ENCODE results near the gene DNAL1. TPM values are rescaled to one million over a fixed set of nuclear protein-coding genes. Genes with fewer than 3 reads are reported as not detected.

Gene DNAL1
- total and polyA plus RNA-seq, 2 of the 13 experiments (the other 11 are each of a cell fraction or from before 2014, with no cell fraction given) = 1.4 to 13.3 TPM

DNA sequence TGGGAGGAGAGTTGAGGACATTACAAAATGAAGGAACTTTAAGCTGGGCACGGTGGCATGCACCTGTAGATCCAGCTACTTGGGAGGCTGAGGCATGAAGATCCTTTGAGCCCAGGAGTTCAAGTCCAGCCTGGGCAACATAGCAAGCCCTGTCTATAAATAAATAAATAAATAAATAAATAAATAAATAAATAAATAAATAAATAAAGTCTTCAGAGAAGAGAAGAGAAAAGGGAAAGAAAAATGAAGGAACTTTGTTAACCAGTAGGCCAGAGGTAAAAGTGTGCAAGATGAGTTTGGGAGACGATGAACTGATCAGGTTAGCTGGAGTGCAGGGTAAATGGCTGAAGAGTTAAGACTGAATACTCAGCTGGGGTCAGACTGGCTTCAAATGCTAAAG is 49.3 kb downstream of the DNAL1 start (continued):
- TF ChIP-seq, protein P1, sequence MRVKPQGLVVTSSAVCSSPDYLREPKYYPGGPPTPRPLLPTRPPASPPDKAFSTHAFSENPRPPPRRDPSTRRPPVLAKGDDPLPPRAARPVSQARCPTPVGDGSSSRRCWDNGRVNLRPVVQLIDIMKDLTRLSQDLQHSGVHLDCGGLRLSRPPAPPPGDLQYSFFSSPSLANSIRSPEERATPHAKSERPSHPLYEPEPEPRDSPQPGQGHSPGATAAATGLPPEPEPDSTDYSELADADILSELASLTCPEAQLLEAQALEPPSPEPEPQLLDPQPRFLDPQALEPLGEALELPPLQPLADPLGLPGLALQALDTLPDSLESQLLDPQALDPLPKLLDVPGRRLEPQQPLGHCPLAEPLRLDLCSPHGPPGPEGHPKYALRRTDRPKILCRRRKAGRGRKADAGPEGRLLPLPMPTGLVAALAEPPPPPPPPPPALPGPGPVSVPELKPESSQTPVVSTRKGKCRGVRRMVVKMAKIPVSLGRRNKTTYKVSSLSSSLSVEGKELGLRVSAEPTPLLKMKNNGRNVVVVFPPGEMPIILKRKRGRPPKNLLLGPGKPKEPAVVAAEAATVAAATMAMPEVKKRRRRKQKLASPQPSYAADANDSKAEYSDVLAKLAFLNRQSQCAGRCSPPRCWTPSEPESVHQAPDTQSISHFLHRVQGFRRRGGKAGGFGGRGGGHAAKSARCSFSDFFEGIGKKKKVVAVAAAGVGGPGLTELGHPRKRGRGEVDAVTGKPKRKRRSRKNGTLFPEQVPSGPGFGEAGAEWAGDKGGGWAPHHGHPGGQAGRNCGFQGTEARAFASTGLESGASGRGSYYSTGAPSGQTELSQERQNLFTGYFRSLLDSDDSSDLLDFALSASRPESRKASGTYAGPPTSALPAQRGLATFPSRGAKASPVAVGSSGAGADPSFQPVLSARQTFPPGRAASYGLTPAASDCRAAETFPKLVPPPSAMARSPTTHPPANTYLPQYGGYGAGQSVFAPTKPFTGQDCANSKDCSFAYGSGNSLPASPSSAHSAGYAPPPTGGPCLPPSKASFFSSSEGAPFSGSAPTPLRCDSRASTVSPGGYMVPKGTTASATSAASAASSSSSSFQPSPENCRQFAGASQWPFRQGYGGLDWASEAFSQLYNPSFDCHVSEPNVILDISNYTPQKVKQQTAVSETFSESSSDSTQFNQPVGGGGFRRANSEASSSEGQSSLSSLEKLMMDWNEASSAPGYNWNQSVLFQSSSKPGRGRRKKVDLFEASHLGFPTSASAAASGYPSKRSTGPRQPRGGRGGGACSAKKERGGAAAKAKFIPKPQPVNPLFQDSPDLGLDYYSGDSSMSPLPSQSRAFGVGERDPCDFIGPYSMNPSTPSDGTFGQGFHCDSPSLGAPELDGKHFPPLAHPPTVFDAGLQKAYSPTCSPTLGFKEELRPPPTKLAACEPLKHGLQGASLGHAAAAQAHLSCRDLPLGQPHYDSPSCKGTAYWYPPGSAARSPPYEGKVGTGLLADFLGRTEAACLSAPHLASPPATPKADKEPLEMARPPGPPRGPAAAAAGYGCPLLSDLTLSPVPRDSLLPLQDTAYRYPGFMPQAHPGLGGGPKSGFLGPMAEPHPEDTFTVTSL (CRISPR knock-in tag; IDR thresholded peaks at IDR 0.05; ENCODE audit: borderline replicate concordance) = no peak

DNA sequence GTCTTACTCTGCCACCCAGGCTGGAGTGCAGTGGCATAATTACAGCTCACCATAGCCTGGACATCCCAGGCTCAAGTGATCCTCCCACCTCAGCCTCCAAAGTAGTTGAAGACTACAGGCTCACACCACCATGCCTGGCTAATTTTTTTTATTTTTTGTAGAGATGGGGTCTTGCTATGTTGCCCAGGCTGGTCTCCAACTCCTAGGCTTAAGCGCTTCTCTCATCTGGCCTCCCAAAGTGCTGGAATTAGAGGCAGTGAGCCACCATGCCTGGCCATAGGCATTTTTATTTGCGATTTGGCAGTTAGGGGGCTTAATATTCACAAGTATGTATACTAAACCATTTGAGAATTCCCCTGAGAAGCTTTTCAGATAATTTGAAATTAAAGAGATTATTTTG is 50.3 kb downstream of the DNAL1 start:
- TF ChIP-seq EP300 (IDR thresholded peaks at IDR 0.05; ENCODE audit: low read depth in 2 of 2, low read length in 2 of 2) = no peak
- TF ChIP-seq EP300 (CRISPR knock-in tag; IDR thresholded peaks at IDR 0.05; ENCODE audit: borderline replicate concordance) = no peak
- TF ChIP-seq, protein P2, sequence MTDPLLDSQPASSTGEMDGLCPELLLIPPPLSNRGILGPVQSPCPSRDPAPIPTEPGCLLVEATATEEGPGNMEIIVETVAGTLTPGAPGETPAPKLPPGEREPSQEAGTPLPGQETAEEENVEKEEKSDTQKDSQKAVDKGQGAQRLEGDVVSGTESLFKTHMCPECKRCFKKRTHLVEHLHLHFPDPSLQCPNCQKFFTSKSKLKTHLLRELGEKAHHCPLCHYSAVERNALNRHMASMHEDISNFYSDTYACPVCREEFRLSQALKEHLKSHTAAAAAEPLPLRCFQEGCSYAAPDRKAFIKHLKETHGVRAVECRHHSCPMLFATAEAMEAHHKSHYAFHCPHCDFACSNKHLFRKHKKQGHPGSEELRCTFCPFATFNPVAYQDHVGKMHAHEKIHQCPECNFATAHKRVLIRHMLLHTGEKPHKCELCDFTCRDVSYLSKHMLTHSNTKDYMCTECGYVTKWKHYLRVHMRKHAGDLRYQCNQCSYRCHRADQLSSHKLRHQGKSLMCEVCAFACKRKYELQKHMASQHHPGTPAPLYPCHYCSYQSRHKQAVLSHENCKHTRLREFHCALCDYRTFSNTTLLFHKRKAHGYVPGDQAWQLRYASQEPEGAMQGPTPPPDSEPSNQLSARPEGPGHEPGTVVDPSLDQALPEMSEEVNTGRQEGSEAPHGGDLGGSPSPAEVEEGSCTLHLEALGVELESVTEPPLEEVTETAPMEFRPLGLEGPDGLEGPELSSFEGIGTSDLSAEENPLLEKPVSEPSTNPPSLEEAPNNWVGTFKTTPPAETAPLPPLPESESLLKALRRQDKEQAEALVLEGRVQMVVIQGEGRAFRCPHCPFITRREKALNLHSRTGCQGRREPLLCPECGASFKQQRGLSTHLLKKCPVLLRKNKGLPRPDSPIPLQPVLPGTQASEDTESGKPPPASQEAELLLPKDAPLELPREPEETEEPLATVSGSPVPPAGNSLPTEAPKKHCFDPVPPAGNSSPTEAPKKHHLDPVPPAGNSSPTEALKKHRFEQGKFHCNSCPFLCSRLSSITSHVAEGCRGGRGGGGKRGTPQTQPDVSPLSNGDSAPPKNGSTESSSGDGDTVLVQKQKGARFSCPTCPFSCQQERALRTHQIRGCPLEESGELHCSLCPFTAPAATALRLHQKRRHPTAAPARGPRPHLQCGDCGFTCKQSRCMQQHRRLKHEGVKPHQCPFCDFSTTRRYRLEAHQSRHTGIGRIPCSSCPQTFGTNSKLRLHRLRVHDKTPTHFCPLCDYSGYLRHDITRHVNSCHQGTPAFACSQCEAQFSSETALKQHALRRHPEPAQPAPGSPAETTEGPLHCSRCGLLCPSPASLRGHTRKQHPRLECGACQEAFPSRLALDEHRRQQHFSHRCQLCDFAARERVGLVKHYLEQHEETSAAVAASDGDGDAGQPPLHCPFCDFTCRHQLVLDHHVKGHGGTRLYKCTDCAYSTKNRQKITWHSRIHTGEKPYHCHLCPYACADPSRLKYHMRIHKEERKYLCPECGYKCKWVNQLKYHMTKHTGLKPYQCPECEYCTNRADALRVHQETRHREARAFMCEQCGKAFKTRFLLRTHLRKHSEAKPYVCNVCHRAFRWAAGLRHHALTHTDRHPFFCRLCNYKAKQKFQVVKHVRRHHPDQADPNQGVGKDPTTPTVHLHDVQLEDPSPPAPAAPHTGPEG (CRISPR knock-in tag; IDR thresholded peaks at IDR 0.05) = no peak
- TF ChIP-seq RBM39 (IDR thresholded peaks at IDR 0.05; ENCODE audit: low read depth, low read length, poor library complexity, severe bottlenecking) = no peak
- no peak for TF ChIP-seq ZNF761 (CRISPR knock-in tag; conservative IDR thresholded peaks at IDR 0.05)
- no peak for TF ChIP-seq SYNCRIP (IDR thresholded peaks at IDR 0.05; ENCODE audit: insufficient read depth, low read depth, low read length)
- TF ChIP-seq ZNF121 (CRISPR knock-in tag; IDR thresholded peaks at IDR 0.05) = 0 out of 2 replicates have a peak, but pooled peaks have one; percentile 38
- Histone ChIP-seq H3K9me3 (ENCODE audit: low read length) (no peaks in the 10 kb centered on the region), H3K4me3 (replicated peaks in 1 of 3; ENCODE audit: insufficient read depth in 1 of 3, low read depth in 2 of 3, low read length in 3 of 3) (no peak overlapping the region), H3K27ac (ENCODE audit: extremely low read length, insufficient read depth, low read length) (no peak overlapping the region), H3K4me1 (ENCODE audit: insufficient read depth, low read length) (peaks cover 4% of the 10 kb centered on the region), H3K36me3 (replicated peaks in 1 of 2; ENCODE audit: control insufficient read depth in 1 of 2, insufficient read depth in 2 of 2, low read length in 2 of 2) (peaks cover 0 to 2% of the 10 kb centered on the region in 2 experiments; a peak in 1 of 5 replicates), H3K79me2 (ENCODE audit: insufficient read depth, low read length) (no peaks in the 10 kb centered on the region), H3K27me3 (ENCODE audit: control insufficient read depth in 1 of 2, insufficient read depth in 2 of 2, low read length in 2 of 2) (no peaks in the 10 kb centered on the region), H3K9ac (ENCODE audit: insufficient read depth, low read depth, low read length) (no peak overlapping the region), H2AFZ (ENCODE audit: low read length) (no peak overlapping the region), H3K4me2 (ENCODE audit: low read depth, low read length) (no peak overlapping the region), H4K20me1 (ENCODE audit: insufficient read depth, low read length) (no peaks in the 10 kb centered on the region)
- FAIRE-seq = no peak
- POLR2A ChIA-PET = interaction anchor here (0.9 kb wide), 1 partner anchor 191 kb away, joined by 3 read pairs; the partner anchor contains the start of gene ZNF410
- in situ Hi-C loops (cut with HindIII; ENCODE audit: extremely low pct_ligation_motif_present, low pct_unique_long_range_greater_than_20kb) = no loop called here
- intact Hi-C loops (cut with micrococcal nuclease; ENCODE audit: unreplicated experiment) = no loop called here
- ATAC-seq = no peak
- WGBS (ENCODE audit: low lambda C conversion rate) = 98% methylated on average over 2 of the region's 2 CpGs
- no peak for DNase-seq (ENCODE audit: low spot score)
- CTCF ChIA-PET (ENCODE audit: low intra/inter-chr PET ratio, low total read pairs) = no interaction called here
- BruUV-seq (replicated peaks) = no TSS peak

Data from HepG2 (cell line).